Measurements from ENCODE around the gene IGF1R.

The IGF1R gene

DNA sequence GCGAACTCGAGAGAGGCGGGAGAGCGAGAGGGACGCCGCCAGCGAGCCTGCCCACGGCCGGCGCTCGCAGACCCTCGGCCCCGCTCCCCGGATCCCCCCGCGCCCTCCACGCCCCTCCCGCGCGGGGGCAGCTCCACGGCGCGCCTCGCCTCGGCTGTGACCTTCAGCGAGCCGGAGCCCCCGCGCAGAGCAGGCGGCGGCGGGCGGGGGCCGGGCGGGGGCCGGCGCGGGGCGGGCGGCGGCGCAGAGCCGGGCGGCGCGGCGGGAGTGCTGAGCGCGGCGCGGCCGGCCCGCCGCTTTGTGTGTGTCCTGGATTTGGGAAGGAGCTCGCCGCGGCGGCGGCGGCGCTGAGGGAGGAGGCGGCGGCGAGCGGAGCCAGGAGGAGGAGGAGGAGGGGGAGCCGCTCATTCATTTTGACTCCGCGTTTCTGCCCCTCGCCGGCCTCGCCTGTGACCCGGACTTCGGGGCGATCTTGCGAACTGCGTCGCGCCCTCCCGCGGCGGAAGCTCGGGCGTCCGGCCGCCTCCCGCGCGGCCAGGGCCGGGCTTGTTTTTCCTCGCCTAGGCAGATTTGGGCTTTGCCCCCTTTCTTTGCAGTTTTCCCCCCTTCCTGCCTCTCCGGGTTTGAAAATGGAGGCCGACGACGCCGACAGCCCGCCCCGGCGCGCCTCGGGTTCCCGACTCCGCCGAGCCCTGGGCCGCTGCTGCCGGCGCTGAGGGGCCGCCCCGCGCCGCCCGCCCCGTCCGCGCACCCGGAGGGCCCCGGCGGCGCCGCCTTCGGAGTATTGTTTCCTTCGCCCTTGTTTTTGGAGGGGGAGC lies 524 bp downstream of the IGF1R start:
- peak in 1 of 5 experiments; percentile 49 for DNase-seq

DNA sequence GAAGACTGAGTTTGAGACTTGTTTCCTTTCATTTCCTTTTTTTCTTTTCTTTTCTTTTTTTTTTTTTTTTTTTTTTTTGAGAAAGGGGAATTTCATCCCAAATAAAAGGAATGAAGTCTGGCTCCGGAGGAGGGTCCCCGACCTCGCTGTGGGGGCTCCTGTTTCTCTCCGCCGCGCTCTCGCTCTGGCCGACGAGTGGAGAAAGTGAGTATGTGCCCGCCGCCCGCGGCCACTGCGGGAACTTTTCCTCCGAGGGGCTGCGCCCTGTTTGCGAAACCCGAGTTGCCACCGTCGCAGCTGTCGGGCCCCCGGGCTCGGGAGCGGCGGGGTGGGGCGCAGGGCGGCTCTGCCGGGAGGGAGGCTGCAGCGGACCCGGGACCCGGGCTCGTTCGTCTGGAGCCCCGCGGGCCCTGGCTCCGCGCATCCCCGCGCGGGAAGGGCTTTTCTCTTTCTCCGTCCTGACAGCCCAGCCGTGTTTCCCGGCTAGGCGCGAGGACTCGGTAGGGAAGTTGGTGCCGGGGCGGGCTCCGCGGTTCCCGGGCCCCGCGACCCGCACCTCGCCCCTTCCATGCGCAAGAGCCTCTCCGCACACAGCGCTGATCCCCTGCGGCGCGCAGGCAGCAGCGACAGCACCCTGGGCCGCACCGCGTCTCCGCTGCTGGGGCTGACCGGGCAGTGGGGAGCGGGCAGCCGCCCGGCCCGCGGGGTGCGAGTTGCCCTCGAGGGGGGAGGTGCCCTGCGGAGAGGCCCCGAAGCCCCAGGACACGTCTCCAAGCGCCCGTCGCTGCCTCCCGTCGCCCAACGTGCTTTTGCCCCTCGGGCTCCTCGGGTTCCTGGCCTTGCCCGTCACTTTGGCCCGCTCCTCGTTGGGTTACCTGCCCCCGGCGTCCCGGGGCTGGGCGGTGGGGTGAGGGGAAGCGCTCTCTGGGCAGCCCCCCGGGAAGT lies 1.4 kb downstream of the IGF1R start:
- DNase-seq: peak in 2 of 5 experiments; percentile 31 to 38

DNA sequence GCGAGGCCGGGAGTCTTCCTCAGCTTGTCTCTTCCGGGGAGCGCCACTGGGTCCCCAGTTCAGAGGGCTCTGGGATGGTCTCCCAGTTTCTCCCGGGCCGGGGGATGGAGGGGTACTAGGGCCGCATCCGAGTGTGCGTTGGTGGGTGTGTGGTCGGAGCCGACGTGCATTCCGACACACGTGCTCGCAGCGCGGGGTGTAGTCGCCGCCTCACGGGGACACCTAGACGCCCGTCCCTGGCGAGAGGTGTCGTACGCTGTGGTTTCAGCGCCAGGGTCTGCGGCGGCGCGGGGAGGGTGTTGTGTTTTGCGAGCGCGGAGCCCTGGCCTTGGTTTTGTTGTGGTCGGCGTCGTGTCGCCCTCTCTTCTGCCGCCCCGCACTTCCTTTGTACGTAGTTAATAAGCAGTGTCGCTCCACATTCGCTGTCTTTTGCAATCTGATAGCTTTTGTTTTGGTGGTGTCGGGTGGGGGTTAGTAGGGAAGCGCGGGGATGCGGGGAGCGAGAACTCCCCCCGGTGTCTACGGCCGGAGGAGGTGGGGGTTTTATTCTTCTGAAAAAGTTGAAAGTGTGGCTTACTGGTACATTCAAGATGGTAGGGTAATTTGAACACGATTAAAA lies 2.2 kb downstream of the IGF1R start:
- DNase-seq: peak in 2 of 5 experiments; percentile 60 to 78

- peak in 1 of 5 experiments; percentile 26 for DNase-seq
Observed at GRCh38 chr15:98651036-98651481, 2.7 kb downstream of the IGF1R start.

GRCh38 chr15:98651581-98652220 lies 3.4 kb downstream of the IGF1R start:
- no peak for DNase-seq

DNA sequence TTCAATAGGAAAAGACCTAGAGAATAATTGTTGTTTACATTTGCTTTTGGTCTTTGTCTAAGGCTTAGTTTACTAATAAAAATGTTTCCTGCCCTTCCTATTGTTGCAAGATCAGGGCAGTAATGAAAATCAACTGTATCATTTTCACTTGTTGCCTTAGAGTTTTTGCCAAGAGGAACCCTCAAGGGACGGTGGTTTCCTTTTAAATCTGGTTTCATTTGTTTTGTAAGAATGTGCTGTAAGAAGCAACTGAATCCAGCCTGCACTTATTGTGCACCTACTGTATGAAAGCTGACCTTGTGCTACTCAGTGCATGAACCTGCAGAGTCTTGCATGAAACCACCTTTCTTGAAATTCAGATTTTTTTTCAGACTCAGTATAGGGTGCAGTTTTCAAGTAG lies 5.3 kb downstream of the IGF1R start:
- no peak for DNase-seq

DNA sequence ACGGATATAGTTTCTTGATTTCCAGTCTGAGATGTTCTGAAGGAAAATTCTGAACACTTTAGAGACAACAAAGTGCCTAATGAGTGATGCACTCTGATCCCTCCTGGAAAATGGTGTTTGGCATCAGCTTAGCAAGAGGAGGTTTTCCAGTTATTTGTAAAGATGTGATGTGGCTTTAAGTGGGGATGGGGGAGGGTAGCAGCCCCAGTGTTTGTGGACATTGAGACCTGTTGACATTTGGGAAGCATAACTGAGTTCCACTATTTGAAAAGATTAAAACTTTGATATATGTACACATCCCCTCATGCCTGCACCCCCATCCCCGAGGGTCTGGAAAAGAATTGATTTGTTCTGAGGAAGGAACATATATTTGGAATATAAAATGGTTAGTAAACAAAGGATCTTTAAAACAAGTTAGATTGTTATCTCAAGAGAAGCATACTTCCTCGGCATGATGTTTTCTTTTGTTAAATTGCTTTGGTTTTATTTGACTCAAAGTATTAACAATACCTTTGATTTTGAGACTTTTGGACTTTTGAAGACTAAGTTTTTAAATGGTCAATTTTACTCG lies 6.5 kb downstream of the IGF1R start:
- no peak for DNase-seq

DNA sequence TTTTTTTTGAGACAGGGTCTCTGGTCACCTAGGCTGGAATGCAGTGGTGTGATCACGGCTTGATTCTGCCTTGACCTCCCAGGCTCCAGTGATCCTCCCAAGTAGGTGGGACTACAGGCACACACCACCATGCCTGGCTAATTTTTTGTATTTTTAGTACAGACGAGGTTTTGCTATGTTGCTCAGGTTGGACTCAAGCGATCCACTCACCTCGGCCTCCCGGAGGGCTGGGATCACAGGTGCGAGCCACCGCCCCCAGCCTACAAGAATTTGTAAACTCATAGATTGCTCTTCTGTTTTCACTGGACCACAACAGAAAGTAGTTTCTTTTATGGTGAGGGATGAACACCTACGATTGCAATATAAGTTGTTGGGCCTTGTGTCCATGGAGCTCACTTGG lies 7.4 kb downstream of the IGF1R start:
- no peak for DNase-seq

GRCh38 chr15:98657721-98658120 lies 9.4 kb downstream of the IGF1R start:
- DNase-seq: no peak

DNA sequence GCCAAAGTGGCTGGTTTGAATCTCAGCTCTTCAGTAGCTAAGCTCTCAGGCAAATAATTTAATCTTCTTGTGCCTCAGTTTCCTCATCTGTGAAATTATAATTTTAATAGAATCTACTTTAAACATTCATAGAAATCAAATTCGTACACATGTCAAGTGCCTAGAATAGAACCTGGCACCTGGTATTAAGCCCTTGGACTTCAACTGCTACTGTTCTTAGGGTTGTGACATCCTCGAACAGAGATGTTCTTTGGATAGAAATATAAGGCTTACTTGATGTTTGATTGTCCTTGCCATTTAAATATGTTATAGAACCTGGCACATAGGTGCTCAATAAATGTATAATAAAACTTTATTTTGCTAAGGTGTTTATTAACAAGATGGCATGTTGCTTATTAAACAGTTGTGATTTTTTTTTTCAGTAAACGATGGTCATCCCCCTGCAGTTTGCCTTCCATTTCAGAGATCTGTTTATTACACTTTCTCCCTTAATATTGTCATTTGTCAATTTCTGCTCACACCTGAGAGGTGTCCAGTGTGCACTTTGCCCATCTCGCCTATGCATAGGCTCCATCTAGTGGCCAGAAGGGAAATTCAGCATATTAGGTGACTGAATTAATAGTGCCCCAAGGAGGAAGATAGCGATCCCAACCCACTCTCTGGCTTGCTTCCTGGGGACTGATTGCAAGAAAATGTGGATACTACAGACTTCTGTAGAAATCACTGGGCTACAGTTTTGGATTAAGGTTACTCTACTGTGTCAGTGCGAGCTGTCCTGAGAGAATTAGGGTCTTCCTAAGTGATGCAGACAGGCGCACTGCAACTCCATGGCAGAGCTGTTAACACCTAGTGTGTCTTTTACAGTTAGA lies 10.7 kb downstream of the IGF1R start:
- peak in 1 of 5 experiments; percentile 44 for DNase-seq

GRCh38 chr15:98660055-98660454 lies 11.7 kb downstream of the IGF1R start:
- DNase-seq: no peak

GRCh38 chr15:98663045-98663444 lies 14.7 kb downstream of the IGF1R start:
- DNase-seq: no peak

DNA sequence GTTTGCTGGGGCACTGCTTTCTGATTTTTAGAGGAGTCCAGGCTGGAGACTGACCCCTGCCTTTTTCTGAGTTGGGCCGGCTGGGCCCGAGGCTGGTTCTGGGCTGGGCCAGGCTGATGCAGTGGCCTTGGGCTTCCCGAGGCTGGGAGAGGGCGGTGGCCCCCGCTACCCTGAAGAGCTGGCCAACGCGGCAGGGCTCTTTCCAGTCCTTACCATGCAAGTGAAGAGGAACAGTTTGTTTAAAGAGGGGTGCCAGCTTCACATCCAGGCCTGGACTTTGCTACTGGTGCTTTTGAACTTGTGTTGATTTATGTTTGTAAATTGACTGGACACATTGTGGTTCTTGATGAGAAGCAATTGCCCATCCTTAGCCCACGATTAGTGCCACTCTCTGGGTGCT lies 15.3 kb downstream of the IGF1R start:
- DNase-seq: no peak

GRCh38 chr15:98666441-98666840 lies 18.1 kb downstream of the IGF1R start:
- no peak for DNase-seq

DNA sequence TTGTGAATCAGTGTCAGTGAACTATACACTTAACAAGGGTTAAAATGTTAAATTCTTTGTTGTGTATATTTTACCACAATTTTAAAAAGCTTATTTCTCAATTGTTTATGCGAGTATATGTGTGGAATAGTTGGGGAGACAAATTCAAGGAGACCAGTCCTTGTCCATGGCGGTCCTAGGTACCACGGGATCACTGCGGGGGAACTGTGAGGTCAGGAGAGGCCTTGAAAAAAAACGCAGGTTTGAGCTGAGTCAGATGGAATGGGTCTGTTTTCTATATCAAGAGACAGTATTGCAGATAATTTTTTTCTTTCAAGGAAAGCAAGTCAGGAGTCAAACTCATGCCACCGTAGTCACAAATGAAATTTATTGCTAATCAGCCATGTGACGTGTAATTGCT lies 18.5 kb downstream of the IGF1R start:
- no peak for DNase-seq

DNA sequence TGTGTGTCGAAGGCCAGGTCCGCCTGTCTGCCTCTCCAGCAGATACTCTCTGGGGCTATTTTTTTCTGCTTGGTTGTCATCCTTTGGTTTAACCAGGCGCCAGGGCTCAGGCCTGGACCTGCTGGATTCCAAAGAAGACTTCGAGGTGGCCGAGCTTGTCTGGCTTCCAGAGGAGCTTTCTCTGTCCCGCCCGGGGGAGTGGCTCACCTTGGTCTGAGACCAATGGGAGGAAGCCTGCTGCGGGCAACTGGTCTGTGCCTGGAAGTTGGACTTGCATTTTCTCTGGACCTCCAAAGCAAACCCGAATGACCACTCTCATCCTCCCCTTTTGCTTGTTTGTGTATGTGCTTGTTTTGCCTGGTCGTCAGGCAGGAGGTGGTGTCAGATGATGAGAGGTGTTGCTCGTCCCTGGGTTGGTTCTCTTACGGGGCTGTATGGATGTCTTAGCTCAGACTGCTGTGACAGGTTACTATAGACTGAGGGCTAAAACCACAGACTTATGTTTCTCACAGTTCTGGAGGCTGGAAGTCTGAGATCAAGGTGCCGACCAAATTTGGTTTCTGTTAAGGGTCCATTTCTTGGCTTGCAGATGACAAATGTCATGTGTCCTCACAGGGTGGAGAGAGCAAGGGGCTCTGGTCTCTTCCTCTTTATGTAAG lies 19.3 kb downstream of the IGF1R start:
- no peak for DNase-seq

DNA sequence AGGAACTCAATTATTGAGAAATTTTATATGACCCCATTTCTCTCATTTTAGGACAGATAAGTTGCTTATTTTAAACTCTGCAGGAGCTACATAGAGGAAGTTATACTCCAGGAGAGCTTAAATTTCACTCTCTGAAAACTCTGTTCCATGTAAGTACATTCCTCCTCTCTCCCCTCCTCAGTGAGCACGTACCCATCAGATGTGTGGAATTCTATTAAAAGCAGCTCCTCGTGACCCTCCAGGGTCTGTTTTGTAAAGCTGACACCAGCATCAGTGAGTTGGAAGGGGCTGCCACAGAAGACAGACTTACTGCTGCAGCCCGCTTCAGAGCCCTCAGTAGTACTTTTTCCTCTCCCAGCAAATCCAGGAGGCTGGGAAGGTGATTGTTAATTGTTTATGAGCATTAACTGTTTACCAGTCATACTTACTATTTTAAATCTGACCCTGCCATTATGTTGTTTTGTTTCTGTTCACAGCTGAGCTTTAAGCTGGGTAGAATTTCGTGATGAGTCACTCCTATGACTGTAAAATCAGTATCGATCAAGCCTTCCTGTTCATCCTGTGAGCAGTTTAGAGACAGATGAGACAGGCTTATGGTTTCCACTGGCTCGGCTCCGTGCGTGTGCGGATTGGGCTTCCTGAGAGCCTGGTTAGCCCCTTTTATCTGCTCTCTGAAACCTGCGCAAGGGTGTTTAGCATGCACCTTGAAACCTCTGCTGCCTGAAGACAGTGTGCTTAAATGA lies 20.4 kb downstream of the IGF1R start:
- DNase-seq: peak in 1 of 5 experiments; percentile 88

GRCh38 chr15:98669638-98670037 lies 21.3 kb downstream of the IGF1R start:
- DNase-seq: no peak

- no peak for DNase-seq
Observed at GRCh38 chr15:98671060-98672008, 23.0 kb downstream of the IGF1R start.

All from T-helper 2 cell (primary cell).